ENCODE data around the gene CCDC184.
"Not testable (repeated sequence)": the region's sequence is repeated elsewhere in the genome, so short reads cannot be mapped to it uniquely, and the experiment has no call there.

GRCh38 chr12:48231169-48231958 is 47.9 kb downstream of the CCDC184 start:
- TF ChIP-seq CTCF (IDR thresholded peaks at IDR 0.05); EZH2 (IDR thresholded peaks at IDR 0.05; ENCODE audit: borderline replicate concordance, insufficient read depth, low read depth, low read length, poor library complexity, severe bottlenecking): not testable (repeated sequence)
